Heart left ventricle (tissue), 13 donors: Measurements from ENCODE around the gene DAP.

Source experiments
- CTCF ChIP-seq, 12 donors: fragments of 200-600 bp; sonication (generic) in 4 of 12; IDR thresholded peaks; one replicate each; pipeline versions ENCODE4 v1.5.0 to v1.8.0; 2018 to 2022; ENCODE audit warnings: antibody characterized with exemption in 12 of 12, mild to moderate bottlenecking in 5 of 12
- POLR2A ChIP-seq, 2 donors: fragments of 450-650 bp; IDR thresholded peaks; one replicate each; pipeline ENCODE4 v1.6.1; 2017; ENCODE audit warnings: antibody characterized with exemption in 2 of 2, mild to moderate bottlenecking in 2 of 2, moderate library complexity in 2 of 2
- donor health status: ischemic (EF 13 %, LVEDD 7.1; RV severe dilation, severe dysfunction).
- donor health status: DM: no; HTN: yes; CAD: no.
- donor health status: DM: no; HTN: no; CAD: no.
- donor health status: ischemic (EF 25% LVEDD 6.9; RV normal size, moderate dysfunction).
- donor health status: ischemic (EF 25% LVEDD 5.7; RV mildly dilated, moderate dysfunction).
- donor health status: ischemic (EF 35%, LVEDD 5.7; RV mildly dilated, moderate dysfunction).
- donor health status: nonischemic (EF 11% LVEDD 7.7; RV severe dilation, severe dysfunction).
- donor health status: DM: yes; HTN: yes; CAD: no.
- donor health status: PGD.
- donor health status: ischemic (EF 29% LVEDD 5.4; RV normal size, mild dysfunction).
- donor health status: nonischemic (EF 23%, LVEDD 6.1; RV moderate dilation, normal function).

- no peak for TF ChIP-seq CTCF (IDR thresholded peaks at IDR 0.05)
- no peak for TF ChIP-seq POLR2A (IDR thresholded peaks at IDR 0.05)
Measured at GRCh38 chr5:10712574-10713366, 48.3 kb downstream of the DAP start.
